ENCODE results near the gene MID2. TPM values are rescaled to one million over a fixed set of nuclear protein-coding genes. Genes with fewer than 3 reads are reported as not detected.

The MID2 gene
- total RNA-seq (2021; ENCODE audit: unreplicated experiment) (5.1 TPM), Bru-seq, nascent RNA (percentile 46 among the genes with signal in this experiment), BruChase-seq, experiment 1, labeled RNA remaining after a 6-hour chase (percentile 47 among the genes with signal in this experiment), BruChase-seq, experiment 2, labeled RNA remaining after a 2-hour chase (percentile 43 among the genes with signal in this experiment)
- 4.0 and 4.6 TPM in 2 replicates for polyA plus RNA-seq (2012)
- long read RNA-seq, partial matches to known transcripts = 0 of 5 reads
- long read RNA-seq, other reads (novel, unspliced or antisense) = 0 of 5 reads

- ChIA-PET POLR2A (no interaction called here), CTCF (no interaction called here), RAD21 (ENCODE audit: low non-redundant PET in 1 of 2, low total read pairs in 2 of 2, uncharacterized antibody in 2 of 2, unreplicated experiment in 2 of 2) (no interaction called here)
- H3K9ac ChIP-seq (ENCODE audit: low read length) = peak within 1 kb of the TSS; percentile 47
- intact Hi-C loops (cut with micrococcal nuclease) = no loop called here
- H3K27me3 ChIP-seq (ENCODE audit: insufficient read depth, low read length) = no peaks in the 10 kb centered on the region
- peak within 1 kb of the TSS; percentile 49 to 60 for H3K4me3 ChIP-seq (replicated peaks in 1 of 2; ENCODE audit: low read depth in 1 of 2, low read length in 2 of 2)
- TF ChIP-seq POLR2AphosphoS5 (IDR thresholded peaks at IDR 0.05; ENCODE audit: low read depth, low read length) (peak; percentile 44; the same call in 1 of the 2 replicates), REST (IDR thresholded peaks at IDR 0.05; ENCODE audit: low read depth) (no peak), MAX (IDR thresholded peaks at IDR 0.05) (0 out of 2 replicates have a peak, but pooled peaks have one; percentile 2), TCF7L2 (IDR thresholded peaks at IDR 0.05; ENCODE audit: borderline replicate concordance, extremely low read depth, insufficient read depth, insufficient read length) (no peak), SIN3A (IDR thresholded peaks at IDR 0.05; ENCODE audit: low read depth) (0 out of 2 replicates have a peak, but pooled peaks have one; percentile 6)
- peak; percentile 76 for ATAC-seq
- H3K4me1 ChIP-seq (ENCODE audit: control insufficient read depth in 1 of 2, insufficient read depth in 2 of 2, low read length in 2 of 2) = peaks cover 4 to 5% of the 10 kb centered on the region in 2 experiments; a peak in 2 of 4 replicates
- no peaks in the 10 kb centered on the region for H3K36me3 ChIP-seq (ENCODE audit: control insufficient read depth in 1 of 2, insufficient read depth in 2 of 2, low read length in 2 of 2)
- peak within 1 kb of the TSS; percentile 79 for H3K4me2 ChIP-seq (ENCODE audit: low read length)
- H2AFZ ChIP-seq (ENCODE audit: low read depth, low read length, poor library complexity, severe bottlenecking) = no peak within 1 kb of the TSS
- BruUV-seq (replicated peaks) = no TSS peak
- peak; percentile 29 for DNase-seq (ENCODE audit: low read depth, low spot score)
- no peaks in the 10 kb centered on the region for H3K79me2 ChIP-seq (ENCODE audit: insufficient read depth, low read length)
- peak within 1 kb of the TSS; percentile 55 for H3K27ac ChIP-seq (ENCODE audit: low read depth, low read length)
- no peaks in the 10 kb centered on the region for H3K9me3 ChIP-seq (ENCODE audit: control insufficient read depth in 1 of 2, insufficient read depth in 1 of 2, low read depth in 1 of 2, low read length in 2 of 2)
- no peaks in the 10 kb centered on the region for H3K9me2 ChIP-seq (ENCODE audit: insufficient read depth)
- no peaks in the 10 kb centered on the region for H4K20me1 ChIP-seq (ENCODE audit: insufficient read depth)
Observed at GRCh38 chrX:107825698-107826237, at the start of gene MID2. Gene MID2, plus strand, starts transcription at chrX:107825866. Its CDS starts 561 bp downstream, at chrX:107826427.

Measured in HCT116 (cell line).